ENCODE measurements around the gene PISD. TPM values are rescaled to one million over a fixed set of nuclear protein-coding genes. Genes with fewer than 3 reads are reported as not detected.
A peak's percentile ranks its signal among the peaks of the same experiment; 100 is the strongest.
"Not testable (repeated sequence)": the region's sequence is repeated elsewhere in the genome, so short reads cannot be mapped to it uniquely, and the experiment has no call there.

The PISD gene
- total and polyA plus RNA-seq, 9 of the 15 experiments (the other 6 are each of a cell fraction or from before 2014, with no cell fraction given), result 24.5 to 65.9 (median 36.6) TPM

GRCh38 chr22:31661851-31662667 lies at the start of gene PISD (continued):
- TF ChIP-seq ZNF232 (CRISPR knock-in tag; IDR thresholded peaks at IDR 0.05) (no peak), BACH1 (tag; IDR thresholded peaks at IDR 0.05) (peak; percentile 85), BHLHE40 (IDR thresholded peaks at IDR 0.05; ENCODE audit: low read length) (peak; percentile 39), MTA1 (IDR thresholded peaks at IDR 0.05; ENCODE audit: borderline replicate concordance) (peak; percentile 97), POLR2AphosphoS2 (IDR thresholded peaks at IDR 0.05; ENCODE audit: low read length) (no peak; the same call in 1 of the 2 replicates)
- TF ChIP-seq, protein P1, sequence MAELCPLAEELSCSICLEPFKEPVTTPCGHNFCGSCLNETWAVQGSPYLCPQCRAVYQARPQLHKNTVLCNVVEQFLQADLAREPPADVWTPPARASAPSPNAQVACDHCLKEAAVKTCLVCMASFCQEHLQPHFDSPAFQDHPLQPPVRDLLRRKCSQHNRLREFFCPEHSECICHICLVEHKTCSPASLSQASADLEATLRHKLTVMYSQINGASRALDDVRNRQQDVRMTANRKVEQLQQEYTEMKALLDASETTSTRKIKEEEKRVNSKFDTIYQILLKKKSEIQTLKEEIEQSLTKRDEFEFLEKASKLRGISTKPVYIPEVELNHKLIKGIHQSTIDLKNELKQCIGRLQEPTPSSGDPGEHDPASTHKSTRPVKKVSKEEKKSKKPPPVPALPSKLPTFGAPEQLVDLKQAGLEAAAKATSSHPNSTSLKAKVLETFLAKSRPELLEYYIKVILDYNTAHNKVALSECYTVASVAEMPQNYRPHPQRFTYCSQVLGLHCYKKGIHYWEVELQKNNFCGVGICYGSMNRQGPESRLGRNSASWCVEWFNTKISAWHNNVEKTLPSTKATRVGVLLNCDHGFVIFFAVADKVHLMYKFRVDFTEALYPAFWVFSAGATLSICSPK (IDR thresholded peaks at IDR 0.05; ENCODE audit: borderline replicate concordance), result no peak

DNA sequence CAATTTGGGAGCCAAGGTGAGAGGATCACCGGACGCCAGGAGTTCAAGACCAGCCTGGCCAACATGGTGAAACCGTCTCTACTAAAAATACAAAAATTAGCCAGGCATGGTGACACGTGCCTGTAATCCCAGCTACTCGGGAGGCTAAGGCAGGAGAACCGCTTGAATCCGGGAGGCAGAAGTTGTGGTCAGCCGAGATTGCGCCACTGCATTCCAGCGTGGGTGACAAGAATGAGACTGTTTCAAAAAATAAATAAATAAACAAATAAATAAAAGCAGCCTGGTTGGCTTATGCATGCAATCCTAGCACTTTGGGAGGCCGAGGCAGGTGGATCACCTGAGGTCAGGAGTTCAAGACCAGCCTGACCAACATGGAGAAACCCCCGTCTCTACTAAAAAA lies 49.2 kb upstream of the PISD start:
- H3K9me3 ChIP-seq (replicated peaks; ENCODE audit: control insufficient read depth, insufficient read depth, low read depth, low read length); H4K20me1 ChIP-seq (replicated peaks; ENCODE audit: control insufficient read depth, insufficient read depth, low read length); H3K27me3 ChIP-seq (ENCODE audit: control insufficient read depth in 2 of 2, insufficient read depth in 2 of 2, low read length in 2 of 2); BruUV-seq (replicated peaks); H3K9me1 ChIP-seq (ENCODE audit: control insufficient read depth, insufficient read depth, low read length); H3K27ac ChIP-seq (ENCODE audit: extremely low read depth, low read depth, low read length); H3K4me1 ChIP-seq (replicated peaks in 1 of 2; ENCODE audit: control insufficient read depth in 2 of 2, insufficient read depth in 2 of 2, low read length in 2 of 2); H2AFZ ChIP-seq (ENCODE audit: low read depth, low read length); in situ Hi-C loops (cut with MboI); H3K79me2 ChIP-seq (ENCODE audit: control insufficient read depth, insufficient read depth, low read length); CTCF ChIA-PET (ENCODE audit: low intra/inter-chr PET ratio); H3K4me2 ChIP-seq (ENCODE audit: insufficient read depth, low read length); ATAC-seq; DNase-seq (ENCODE audit: extremely low read depth in 1 of 4, low spot score in 3 of 4); H3K4me3 ChIP-seq; POLR2A ChIA-PET; FAIRE-seq; H3K9ac ChIP-seq (ENCODE audit: insufficient read depth in 1 of 2, low read depth in 2 of 2, low read length in 2 of 2); intact Hi-C loops (cut with micrococcal nuclease): not testable (repeated sequence)
- peaks cover 51% of the 10 kb centered on the region for H3K36me3 ChIP-seq (ENCODE audit: control insufficient read depth, insufficient read depth, low read length)
- 87% methylated on average over 8 of the region's 12 CpGs for WGBS (ENCODE audit: insufficient coverage, low coverage, missing lambda C conversion rate)
